Trophoblast cell (in vitro differentiated cells and primary cell): ENCODE data around the gene TOR4A.

Source experiments
- DNase-seq, 2 donors: peaks; one replicate each; pipeline ENCODE4 v3.0.0-alpha.2; 2016
- H2AFZ ChIP-seq: 2 replicates; pipeline ENCODE4 v1.6.1; 2013; ENCODE audit warnings: low read length, moderate library complexity, mild to moderate bottlenecking; ENCODE audit not compliant: insufficient read depth, poor library complexity
- H2AK5ac ChIP-seq: 2 replicates; pipeline ENCODE4 v1.6.1; 2013; ENCODE audit warnings: mild to moderate bottlenecking, low read length
- H2BK120ac ChIP-seq: 2 replicates; pipeline ENCODE4 v1.6.1; 2013; ENCODE audit warnings: low read length, mild to moderate bottlenecking, moderate library complexity; ENCODE audit not compliant: insufficient read depth, poor library complexity
- H2BK12ac ChIP-seq: 2 replicates; pipeline ENCODE4 v1.6.1; 2013; ENCODE audit warnings: mild to moderate bottlenecking, low read length, moderate library complexity
- H2BK5ac ChIP-seq: 2 replicates; pipeline ENCODE4 v1.6.1; 2013; ENCODE audit warnings: low read length, low read depth, moderate library complexity, mild to moderate bottlenecking; ENCODE audit not compliant: poor library complexity
- H3K14ac ChIP-seq: 2 replicates; pipeline ENCODE4 v1.6.1; 2013; ENCODE audit warnings: mild to moderate bottlenecking, low read length
- H3K18ac ChIP-seq: 2 replicates; pipeline ENCODE4 v1.6.1; 2013; ENCODE audit warnings: mild to moderate bottlenecking, low read length
- H3K23ac ChIP-seq: 2 replicates; pipeline ENCODE4 v1.6.1; 2013; ENCODE audit warnings: low read length
- H3K27ac ChIP-seq: 2 replicates; pipeline ENCODE4 v1.5.1; 2013; ENCODE audit warnings: low read depth, mild to moderate bottlenecking, inconsistent platforms, low read length, moderate library complexity
- H3K27me3 ChIP-seq: 2 replicates; pipeline ENCODE4 v1.6.1; 2013; ENCODE audit warnings: inconsistent platforms, mild to moderate bottlenecking, low read length, moderate library complexity; ENCODE audit not compliant: insufficient read depth
- H3K36me3 ChIP-seq, 2 experiments: 1 replicate in 1 of 2; 2 replicates in 1 of 2; pipeline ENCODE4 v1.6.1; 2013; ENCODE audit warnings: low read length in 2 of 2, mild to moderate bottlenecking in 2 of 2, moderate library complexity in 1 of 2; ENCODE audit not compliant: insufficient read depth in 2 of 2, control insufficient read depth in 1 of 2
- H3K4ac ChIP-seq: 2 replicates; pipeline ENCODE4 v1.6.1; 2013; ENCODE audit warnings: low read depth, mild to moderate bottlenecking, low read length, moderate library complexity
- H3K4me1 ChIP-seq, 2 experiments: 1 replicate in 1 of 2; 2 replicates in 1 of 2; pipeline ENCODE4 v1.6.1; 2013; ENCODE audit warnings: low read length in 2 of 2, mild to moderate bottlenecking in 2 of 2, moderate library complexity in 1 of 2; ENCODE audit not compliant: insufficient read depth in 2 of 2, control insufficient read depth in 1 of 2
- H3K4me2 ChIP-seq: 2 replicates; pipeline ENCODE4 v1.6.1; 2013; ENCODE audit warnings: inconsistent platforms, mild to moderate bottlenecking, low read length, moderate library complexity
- H3K4me3 ChIP-seq: 2 replicates; pipeline ENCODE4 v1.5.1; 2013; ENCODE audit warnings: mild to moderate bottlenecking, low read depth, low read length, inconsistent platforms
- H3K79me1 ChIP-seq: one replicate; pipeline ENCODE4 v1.6.1; 2013; ENCODE audit warnings: low read length
- H3K79me2 ChIP-seq: 2 replicates; pipeline ENCODE4 v1.6.1; 2013; ENCODE audit warnings: low read length, mild to moderate bottlenecking; ENCODE audit not compliant: control insufficient read depth, insufficient read depth, poor library complexity
- H3K9ac ChIP-seq: 2 replicates; pipeline ENCODE4 v1.6.1; 2013; ENCODE audit warnings: mild to moderate bottlenecking, low read length
- H3K9me3 ChIP-seq: 2 replicates; pipeline ENCODE4 v1.6.1; 2013; ENCODE audit warnings: low read depth, mild to moderate bottlenecking, control low read depth, inconsistent platforms, low read length; ENCODE audit not compliant: insufficient read depth
- H4K12ac ChIP-seq: 2 replicates; pipeline ENCODE4 v1.6.1; 2013; ENCODE audit warnings: low read depth, mild to moderate bottlenecking, low read length, moderate library complexity
- H4K8ac ChIP-seq: 2 replicates; pipeline ENCODE4 v1.6.1; 2013; ENCODE audit warnings: low read depth, mild to moderate bottlenecking, low read length, moderate library complexity
- H4K91ac ChIP-seq: one replicate; pipeline ENCODE4 v1.6.1; 2013; ENCODE audit warnings: low read depth, mild to moderate bottlenecking, low read length, moderate library complexity
- WGBS: extraction: QIAGEN DNeasy Blood & Tissue Kit; methylation state at CpG from one replicate; pipeline ENCODE4 v1.1.7; 2013; ENCODE audit warnings: missing lambda C conversion rate; ENCODE audit not compliant: insufficient read length, insufficient coverage; ENCODE audit errors: extremely low coverage; 5-methylcytosine and 5-hydroxymethylcytosine counted together

The TOR4A gene

GRCh38 chr9:137302449-137303150 is 25.1 kb downstream of the TOR4A start:
- peak overlapping the region; percentile 53 for H2AFZ ChIP-seq
- H3K4me2 ChIP-seq = peak overlapping the region; percentile 70
- no peak overlapping the region for H4K12ac ChIP-seq
- peak overlapping the region; percentile 30 for H3K18ac ChIP-seq
- H3K79me1 ChIP-seq = peaks cover 2% of the 10 kb centered on the region
- peaks cover 8% of the 10 kb centered on the region for H3K27me3 ChIP-seq
- H3K14ac ChIP-seq = no peak overlapping the region
- no peak overlapping the region for H4K91ac ChIP-seq
- H3K23ac ChIP-seq = no peak overlapping the region
- peak overlapping the region; percentile 20 for H2BK120ac ChIP-seq
- H2AK5ac ChIP-seq = no peak overlapping the region
- H2BK5ac ChIP-seq = no peak overlapping the region
- H3K4ac ChIP-seq = peak overlapping the region; percentile 19
- no peaks in the 10 kb centered on the region for H3K79me2 ChIP-seq
- no peaks in the 10 kb centered on the region for H3K9me3 ChIP-seq
- peak overlapping the region; percentile 47 for H3K4me3 ChIP-seq
- H3K4me1 ChIP-seq = peaks cover 12 to 22% of the 10 kb centered on the region in 2 experiments
- peak in 1 of 2 donors; percentile 55 for DNase-seq
- no peaks in the 10 kb centered on the region for H3K36me3 ChIP-seq
- no peak overlapping the region for H3K27ac ChIP-seq
- no peak overlapping the region for H3K9ac ChIP-seq
- no CpG with 5 or more reads among the region's 78 CpGs for WGBS
- peak overlapping the region; percentile 51 for H4K8ac ChIP-seq
- peak overlapping the region; percentile 21 for H2BK12ac ChIP-seq

GRCh38 chr9:137303151-137303892 is 25.8 kb downstream of the TOR4A start:
- no peak overlapping the region for H3K18ac ChIP-seq
- no peak overlapping the region for H2AFZ ChIP-seq
- H3K27ac ChIP-seq = no peak overlapping the region
- H2BK5ac ChIP-seq = no peak overlapping the region
- peaks cover 8% of the 10 kb centered on the region for H3K27me3 ChIP-seq
- no peak overlapping the region for H4K91ac ChIP-seq
- no peak overlapping the region for H2BK120ac ChIP-seq
- H2BK12ac ChIP-seq = no peak overlapping the region
- H3K14ac ChIP-seq = no peak overlapping the region
- no CpG with 5 or more reads among the region's 23 CpGs for WGBS
- H3K4me1 ChIP-seq = peaks cover 9 to 22% of the 10 kb centered on the region in 2 experiments
- H2AK5ac ChIP-seq = no peak overlapping the region
- H3K4me3 ChIP-seq = no peak overlapping the region
- H3K4me2 ChIP-seq = peak overlapping the region; percentile 70
- no peak overlapping the region for H4K12ac ChIP-seq
- no peaks in the 10 kb centered on the region for H3K36me3 ChIP-seq
- H3K79me1 ChIP-seq = peaks cover 2% of the 10 kb centered on the region
- H3K9me3 ChIP-seq = no peaks in the 10 kb centered on the region
- DNase-seq = peak in 1 of 2 donors; percentile 9
- no peak overlapping the region for H3K4ac ChIP-seq
- no peak overlapping the region for H3K23ac ChIP-seq
- no peak overlapping the region for H3K9ac ChIP-seq
- no peaks in the 10 kb centered on the region for H3K79me2 ChIP-seq
- H4K8ac ChIP-seq = no peak overlapping the region

- no peak overlapping the region for H3K4me2 ChIP-seq
- H3K14ac ChIP-seq = no peak overlapping the region
- no peaks in the 10 kb centered on the region for H3K79me2 ChIP-seq
- no peak overlapping the region for H3K18ac ChIP-seq
- no peak overlapping the region for H4K12ac ChIP-seq
- H3K36me3 ChIP-seq = no peaks in the 10 kb centered on the region
- H3K9me3 ChIP-seq = no peaks in the 10 kb centered on the region
- H4K91ac ChIP-seq = no peak overlapping the region
- H2AK5ac ChIP-seq = no peak overlapping the region
- peaks cover 9 to 22% of the 10 kb centered on the region in 2 experiments for H3K4me1 ChIP-seq
- H2BK12ac ChIP-seq = no peak overlapping the region
- no peak overlapping the region for H3K4me3 ChIP-seq
- DNase-seq = no peak
- H3K4ac ChIP-seq = no peak overlapping the region
- H3K9ac ChIP-seq = no peak overlapping the region
- H3K27ac ChIP-seq = no peak overlapping the region
- no peak overlapping the region for H2BK120ac ChIP-seq
- no peak overlapping the region for H2AFZ ChIP-seq
- H3K23ac ChIP-seq = no peak overlapping the region
- WGBS = no CpG with 5 or more reads among the region's 22 CpGs
- peaks cover 8% of the 10 kb centered on the region for H3K27me3 ChIP-seq
- no peak overlapping the region for H2BK5ac ChIP-seq
- H4K8ac ChIP-seq = no peak overlapping the region
- peaks cover 2% of the 10 kb centered on the region for H3K79me1 ChIP-seq
These were observed 26.4 kb downstream of the TOR4A start for GRCh38 chr9:137303893-137304382.

GRCh38 chr9:137304383-137305059 is 27.0 kb downstream of the TOR4A start:
- Histone ChIP-seq H4K8ac (no peak overlapping the region), H3K18ac (no peak overlapping the region), H3K79me2 (no peaks in the 10 kb centered on the region), H3K9me3 (no peaks in the 10 kb centered on the region), H2AK5ac (no peak overlapping the region), H2AFZ (no peak overlapping the region), H3K23ac (no peak overlapping the region), H3K14ac (no peak overlapping the region), H3K79me1 (peaks cover 2% of the 10 kb centered on the region), H2BK120ac (no peak overlapping the region), H3K36me3 (no peaks in the 10 kb centered on the region), H2BK12ac (no peak overlapping the region), H4K91ac (no peak overlapping the region), H3K4me1 (peaks cover 9 to 22% of the 10 kb centered on the region in 2 experiments), H3K4me3 (no peak overlapping the region), H2BK5ac (no peak overlapping the region), H3K4ac (no peak overlapping the region), H4K12ac (no peak overlapping the region), H3K27ac (no peak overlapping the region), H3K27me3 (peaks cover 5% of the 10 kb centered on the region), H3K4me2 (no peak overlapping the region), H3K9ac (no peak overlapping the region)
- no CpG with 5 or more reads among the region's 16 CpGs for WGBS
- DNase-seq = no peak
